HG03280 (cell line): ENCODE data around the gene RREB1.

Experiments
- ATAC-seq: cut with Tn5 transposase; IDR thresholded peaks from one replicate; pipeline ENCODE4 v1.9.1; 2021; ENCODE audit warnings: mild to moderate bottlenecking, moderate library complexity; ENCODE audit not compliant: unreplicated experiment

Gene RREB1

DNA sequence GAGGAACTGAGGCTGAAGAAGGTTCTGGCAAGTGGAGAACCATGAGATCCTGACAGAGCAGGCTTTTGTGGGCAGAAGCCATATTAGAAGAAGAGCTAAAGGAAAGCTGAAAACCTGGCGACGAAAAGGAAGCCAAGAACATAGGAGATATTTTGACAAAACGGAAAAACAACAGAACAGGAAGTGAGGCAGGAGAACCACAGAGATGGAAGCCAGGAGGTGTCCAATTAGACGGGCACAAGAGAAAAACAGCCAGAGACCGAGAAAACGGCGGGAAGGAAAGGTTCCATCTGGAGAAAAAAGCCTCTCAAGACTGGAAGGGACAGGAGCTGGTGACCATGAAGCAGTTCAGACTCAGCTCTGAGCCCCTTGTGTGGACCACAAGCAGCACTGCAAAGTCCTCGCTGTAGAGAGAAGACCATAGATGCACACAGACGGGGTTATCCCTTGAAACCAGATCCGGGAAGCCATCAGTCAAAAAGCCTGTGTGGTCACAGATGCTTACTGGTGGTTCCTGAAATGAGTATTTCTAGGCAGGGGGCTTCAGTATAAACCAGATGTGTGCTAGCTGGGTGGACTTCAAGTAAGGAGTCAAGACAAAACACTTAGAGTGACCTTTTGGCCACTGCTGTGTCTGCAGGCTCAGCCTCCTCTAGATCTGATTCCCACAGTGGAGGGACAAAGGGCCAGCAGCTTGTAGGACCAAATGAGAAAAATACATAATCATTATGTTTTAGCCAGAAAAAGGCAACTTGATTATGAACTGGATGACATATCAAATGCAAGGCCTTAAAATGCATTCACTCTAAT lies 174.5 kb downstream of the RREB1 start:
- ATAC-seq: no peak

DNA sequence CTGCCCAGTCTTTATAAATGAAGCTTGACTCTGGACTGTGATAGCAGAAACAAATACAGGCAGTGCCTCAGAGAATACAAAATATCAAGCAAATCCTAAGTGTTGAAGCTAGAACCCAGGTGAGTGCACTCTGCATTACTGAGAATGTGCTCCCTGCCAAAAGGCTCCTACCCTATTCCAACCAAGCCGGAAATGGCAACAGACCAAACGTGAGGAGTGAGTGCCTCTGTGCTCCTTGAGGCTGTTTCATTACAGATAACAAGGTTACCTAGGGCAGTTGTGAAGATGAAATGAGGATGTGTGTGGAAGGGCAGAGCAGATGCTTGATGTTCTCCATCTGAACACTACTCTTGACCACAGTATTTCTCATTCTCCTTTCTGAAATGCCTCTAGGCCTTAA lies 175.9 kb downstream of the RREB1 start:
- no peak for ATAC-seq

DNA sequence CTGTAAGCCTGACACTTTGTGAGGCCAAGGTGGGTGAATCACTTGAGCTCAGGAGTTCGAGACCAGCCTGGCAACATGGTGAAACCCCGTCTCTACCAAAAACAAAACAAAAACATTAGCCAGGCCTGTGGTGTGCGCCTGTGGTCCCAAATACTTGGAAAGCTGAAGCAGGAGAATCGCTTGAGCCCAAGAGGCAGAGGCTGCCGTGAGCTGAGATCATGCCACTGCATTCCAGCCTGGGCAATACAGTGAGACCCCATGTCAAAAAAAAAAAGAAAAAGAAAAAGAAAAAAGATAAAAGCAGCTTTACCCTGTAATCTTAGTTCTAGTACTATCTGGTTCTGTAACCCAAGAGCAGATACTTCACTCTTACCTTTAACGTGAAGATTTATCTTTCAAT lies 177.7 kb downstream of the RREB1 start:
- ATAC-seq: no peak

DNA sequence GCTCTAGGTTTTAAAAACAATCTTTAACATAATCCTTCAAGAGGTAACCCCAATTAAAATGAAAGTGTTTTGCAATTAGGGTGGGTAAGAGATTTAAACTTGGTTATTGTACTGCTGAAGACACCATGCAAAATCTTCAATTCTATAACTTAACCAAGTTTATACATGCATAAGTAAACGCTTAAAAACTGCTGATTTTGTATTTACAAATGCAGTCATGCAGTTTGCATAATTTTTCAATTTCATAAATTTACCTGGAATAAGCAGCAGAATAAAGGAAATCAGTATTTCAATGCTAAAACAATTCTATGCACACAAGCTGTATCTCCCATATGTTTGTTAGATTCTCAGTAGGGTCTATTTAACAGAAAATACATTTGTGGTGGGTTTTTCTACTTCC lies 182.3 kb downstream of the RREB1 start:
- no peak for ATAC-seq

DNA sequence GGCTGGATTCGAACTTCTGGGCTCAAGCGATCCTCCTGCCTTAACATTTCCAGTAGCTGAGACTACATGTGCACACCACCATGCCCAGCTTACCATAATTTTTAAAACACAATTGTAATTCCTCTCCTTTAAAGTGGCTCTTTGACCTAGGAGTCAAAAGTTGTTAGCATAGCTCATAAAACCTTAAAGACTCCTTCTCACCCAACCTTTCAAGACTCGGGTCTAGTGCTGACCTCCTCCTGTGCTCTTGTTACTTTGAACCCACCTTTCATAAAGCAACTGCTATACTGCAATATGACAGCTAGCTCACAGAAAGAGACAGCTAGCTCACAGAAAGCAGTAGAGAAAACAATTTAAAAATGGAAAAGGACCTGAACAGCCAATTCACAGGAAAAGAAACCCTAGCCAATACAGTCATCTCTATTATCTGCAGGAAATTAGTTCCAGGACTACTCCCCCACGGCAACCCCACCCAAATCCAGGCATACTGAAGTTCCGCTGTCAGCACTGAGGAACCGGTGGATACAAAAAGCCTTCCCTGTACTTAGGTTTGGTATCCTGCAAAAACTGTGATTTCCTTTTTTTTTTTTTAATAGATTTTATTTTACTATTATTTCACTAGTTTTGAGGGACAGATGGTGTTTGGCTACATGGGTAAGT lies 185.0 kb downstream of the RREB1 start:
- no peak for ATAC-seq

DNA sequence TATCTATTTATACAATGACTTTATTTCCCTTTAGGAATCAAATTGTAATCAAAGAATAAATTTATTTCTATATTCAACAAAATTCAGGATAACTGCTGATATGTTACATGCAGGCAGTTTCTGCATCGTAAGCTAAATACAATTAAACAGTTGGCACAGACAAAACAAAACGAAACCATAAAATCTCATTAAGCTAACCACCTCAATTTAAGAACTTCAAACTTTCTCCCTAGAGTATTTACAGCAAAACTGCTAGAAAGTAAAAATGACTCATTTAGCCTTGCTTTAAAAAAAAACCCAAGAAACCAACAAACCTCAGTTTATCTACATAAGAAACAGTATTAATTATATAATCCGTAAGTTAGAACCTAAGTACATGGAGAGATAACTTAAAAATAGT lies 188.2 kb downstream of the RREB1 start:
- ATAC-seq: no peak

DNA sequence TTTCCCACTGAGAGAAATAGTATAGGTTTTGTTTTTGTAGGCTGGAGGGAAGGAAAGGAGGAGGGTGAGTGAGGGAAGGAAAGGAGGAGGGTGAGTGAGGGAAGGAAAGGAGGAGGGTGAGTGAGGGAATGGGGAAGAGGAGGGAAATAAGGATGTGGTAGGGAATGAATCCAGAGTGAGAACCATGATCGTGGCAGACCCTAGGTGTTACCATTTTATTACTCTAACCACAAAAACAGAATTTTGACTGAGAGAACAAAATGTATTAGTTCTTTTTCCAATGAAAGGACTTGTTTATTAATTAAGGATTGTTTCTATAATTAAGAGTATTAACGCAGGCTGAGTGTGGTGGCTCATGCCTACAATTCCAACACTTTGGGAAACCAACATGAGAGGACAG lies 188.8 kb downstream of the RREB1 start:
- ATAC-seq: no peak

DNA sequence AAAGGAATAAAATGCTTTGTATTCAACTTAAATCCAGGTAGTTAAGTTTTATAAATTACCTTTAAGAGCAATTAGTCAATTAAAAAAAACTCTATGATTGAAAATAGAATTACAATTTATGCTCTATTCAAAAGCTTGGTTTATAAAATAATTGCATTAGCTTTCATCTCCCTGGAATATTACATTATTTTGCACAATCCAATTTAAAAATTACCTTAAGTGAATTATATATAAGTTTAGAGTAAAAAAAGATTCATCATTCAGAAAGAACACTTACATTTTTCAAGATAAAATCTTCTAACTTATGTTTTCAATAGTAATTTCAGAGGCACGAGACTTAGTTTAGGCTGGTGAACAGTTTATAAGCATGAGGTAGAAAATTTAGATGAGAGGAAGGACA lies 190.4 kb downstream of the RREB1 start:
- no peak for ATAC-seq

DNA sequence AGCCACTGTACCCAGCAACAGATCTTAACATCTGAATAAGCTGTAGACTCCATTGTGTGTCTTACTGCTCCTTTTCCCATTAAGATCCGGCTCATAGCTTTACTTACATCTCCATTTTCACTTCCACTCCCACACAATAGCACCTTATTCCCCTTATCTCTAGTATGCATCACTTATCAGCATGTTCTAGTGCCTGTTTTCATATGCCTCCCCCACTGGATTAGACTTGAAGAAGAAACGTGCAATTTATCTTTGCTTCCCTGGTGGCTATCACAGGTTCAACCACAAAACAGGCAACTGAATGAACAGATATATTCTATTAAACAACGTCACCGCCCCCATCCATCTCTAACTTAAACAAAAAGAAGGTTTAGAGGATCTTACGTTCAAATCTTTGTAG lies 193.2 kb downstream of the RREB1 start:
- no peak for ATAC-seq
